ENCODE results near the gene BID.
"Not testable (repeated sequence)": the region's sequence is repeated elsewhere in the genome, so short reads cannot be mapped to it uniquely, and the experiment has no call there.

The BID gene

GRCh38 chr22:17707526-17707925 lies 66.7 kb downstream of the BID start:
- H3K4me3 ChIP-seq (ENCODE audit: low read depth, low read length): no peak overlapping the region
- 0 out of 2 replicates have a peak, but pooled peaks cover 6% of the 10 kb centered on the region for H3K4me1 ChIP-seq (ENCODE audit: control insufficient read depth, insufficient read depth, low read length)
- H3K9me3 ChIP-seq (ENCODE audit: control insufficient read depth, insufficient read depth, low read depth, low read length): no peaks in the 10 kb centered on the region
- peak overlapping the region; percentile 71 for H3K27ac ChIP-seq (ENCODE audit: low read depth, low read length)
- H3K27me3 ChIP-seq (ENCODE audit: control insufficient read depth, insufficient read depth, low read length): no peaks in the 10 kb centered on the region
- peaks cover 23% of the 10 kb centered on the region for H3K36me3 ChIP-seq (ENCODE audit: control insufficient read depth, insufficient read depth, low read length)
- H3K9ac ChIP-seq (ENCODE audit: low read length): no peak overlapping the region

GRCh38 chr22:17706947-17707346 lies 67.3 kb downstream of the BID start:
- H3K4me3 ChIP-seq (ENCODE audit: low read depth, low read length): no peak overlapping the region
- peaks cover 23% of the 10 kb centered on the region for H3K36me3 ChIP-seq (ENCODE audit: control insufficient read depth, insufficient read depth, low read length)
- no peaks in the 10 kb centered on the region for H3K27me3 ChIP-seq (ENCODE audit: control insufficient read depth, insufficient read depth, low read length)
- H3K9me3 ChIP-seq (ENCODE audit: control insufficient read depth, insufficient read depth, low read depth, low read length): no peaks in the 10 kb centered on the region
- 0 out of 2 replicates have a peak, but pooled peaks cover 6% of the 10 kb centered on the region for H3K4me1 ChIP-seq (ENCODE audit: control insufficient read depth, insufficient read depth, low read length)
- peak overlapping the region; percentile 71; the same call in 1 of the 2 replicates for H3K27ac ChIP-seq (ENCODE audit: low read depth, low read length)
- H3K9ac ChIP-seq (ENCODE audit: low read length): no peak overlapping the region

DNA sequence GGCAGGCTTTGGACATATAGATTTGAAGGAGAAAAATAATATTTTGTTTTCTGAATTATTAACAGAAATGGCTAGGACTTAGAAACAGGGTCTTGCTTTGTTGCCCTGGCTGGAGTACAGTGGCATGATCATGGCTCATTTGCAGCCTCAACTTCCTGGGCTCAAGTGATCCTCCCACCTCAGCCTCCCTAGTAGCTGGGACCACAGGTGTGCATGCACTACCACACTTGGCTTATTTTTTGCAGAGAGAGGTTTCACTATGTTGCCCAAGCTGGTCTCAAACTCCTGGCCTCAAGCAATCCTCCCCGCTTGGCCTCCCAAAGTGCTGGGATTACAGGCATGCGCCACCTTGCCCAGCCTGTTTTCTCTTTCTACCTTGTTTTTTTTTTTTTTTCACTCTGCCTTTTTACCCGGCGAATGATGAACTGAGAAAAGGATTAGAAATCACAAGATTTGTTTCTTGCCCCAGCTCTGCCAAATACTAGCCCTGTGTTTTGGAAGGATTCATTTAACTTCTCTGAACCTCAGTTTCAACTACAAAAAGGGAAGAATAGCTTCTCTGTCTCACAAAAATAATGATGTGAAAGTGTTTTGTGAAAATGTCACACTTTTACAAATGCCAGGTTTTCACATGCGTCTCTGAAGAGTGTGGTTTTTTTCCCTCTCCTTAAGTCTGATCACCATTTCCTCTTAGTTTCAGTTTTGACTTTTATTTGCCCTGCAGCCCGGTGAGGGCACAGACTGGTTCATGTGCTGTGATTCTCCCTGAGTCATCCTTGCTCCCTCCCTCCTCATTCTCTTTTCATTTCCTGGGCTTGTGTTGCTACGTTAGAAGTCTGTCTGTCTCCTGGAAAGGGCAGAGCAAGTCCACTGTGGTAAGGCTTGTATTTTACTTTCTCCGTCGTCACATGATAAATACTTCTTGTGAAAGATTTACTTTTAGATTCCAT lies 68.0 kb downstream of the BID start:
- Histone ChIP-seq H3K9ac (ENCODE audit: low read length) (peak overlapping the region; percentile 4), H3K27me3 (ENCODE audit: control insufficient read depth, insufficient read depth, low read length) (no peaks in the 10 kb centered on the region), H3K4me1 (ENCODE audit: control insufficient read depth, insufficient read depth, low read length) (peaks cover 8% of the 10 kb centered on the region; the same call in 1 of the 2 replicates), H3K9me3 (ENCODE audit: control insufficient read depth, insufficient read depth, low read depth, low read length) (no peaks in the 10 kb centered on the region), H3K27ac (ENCODE audit: low read depth, low read length) (peak overlapping the region; percentile 52; the same call in 1 of the 2 replicates), H3K4me3 (ENCODE audit: low read depth, low read length) (no peak overlapping the region), H3K36me3 (ENCODE audit: control insufficient read depth, insufficient read depth, low read length) (peaks cover 23% of the 10 kb centered on the region)

- Histone ChIP-seq H3K4me3 (ENCODE audit: low read depth, low read length) (no peak overlapping the region), H3K9me3 (ENCODE audit: control insufficient read depth, insufficient read depth, low read depth, low read length) (no peaks in the 10 kb centered on the region), H3K4me1 (ENCODE audit: control insufficient read depth, insufficient read depth, low read length) (peaks cover 14% of the 10 kb centered on the region; the same call in 1 of the 2 replicates), H3K27me3 (ENCODE audit: control insufficient read depth, insufficient read depth, low read length) (no peaks in the 10 kb centered on the region), H3K36me3 (ENCODE audit: control insufficient read depth, insufficient read depth, low read length) (peaks cover 23% of the 10 kb centered on the region), H3K27ac (ENCODE audit: low read depth, low read length) (no peak overlapping the region), H3K9ac (ENCODE audit: low read length) (no peak overlapping the region)
Observed at GRCh38 chr22:17705546-17705945, 68.7 kb downstream of the BID start.

GRCh38 chr22:17703811-17704210 lies 70.5 kb downstream of the BID start:
- Histone ChIP-seq H3K36me3 (ENCODE audit: control insufficient read depth, insufficient read depth, low read length) (peaks cover 23% of the 10 kb centered on the region), H3K9ac (ENCODE audit: low read length) (no peak overlapping the region), H3K9me3 (ENCODE audit: control insufficient read depth, insufficient read depth, low read depth, low read length) (no peaks in the 10 kb centered on the region)

GRCh38 chr22:17700778-17701177 lies 73.5 kb downstream of the BID start:
- Histone ChIP-seq H3K27me3 (ENCODE audit: control insufficient read depth, insufficient read depth, low read length) (no peaks in the 10 kb centered on the region), H3K27ac (ENCODE audit: low read depth, low read length) (peak overlapping the region; percentile 14; the same call in 1 of the 2 replicates), H3K4me1 (ENCODE audit: control insufficient read depth, insufficient read depth, low read length) (peaks cover 18% of the 10 kb centered on the region; the same call in 1 of the 2 replicates), H3K36me3 (ENCODE audit: control insufficient read depth, insufficient read depth, low read length) (peaks cover 14% of the 10 kb centered on the region), H3K9me3 (ENCODE audit: control insufficient read depth, insufficient read depth, low read depth, low read length) (no peaks in the 10 kb centered on the region), H3K4me3 (ENCODE audit: low read depth, low read length) (no peak overlapping the region), H3K9ac (ENCODE audit: low read length) (no peak overlapping the region)

More at GRCh38 chr22:17703811-17704210, 70.5 kb downstream of the BID start:
- no peaks in the 10 kb centered on the region for H3K27me3 ChIP-seq (ENCODE audit: control insufficient read depth, insufficient read depth, low read length)
- H3K27ac ChIP-seq (ENCODE audit: low read depth, low read length): no peak overlapping the region
- H3K4me3 ChIP-seq (ENCODE audit: low read depth, low read length): no peak overlapping the region
- H3K4me1 ChIP-seq (ENCODE audit: control insufficient read depth, insufficient read depth, low read length): peaks cover 24% of the 10 kb centered on the region; the same call in 1 of the 2 replicates

- Histone ChIP-seq H3K36me3 (ENCODE audit: control insufficient read depth, insufficient read depth, low read length) (peaks cover 13% of the 10 kb centered on the region), H3K4me1 (ENCODE audit: control insufficient read depth, insufficient read depth, low read length) (peaks cover 18% of the 10 kb centered on the region; the same call in 1 of the 2 replicates), H3K27me3 (ENCODE audit: control insufficient read depth, insufficient read depth, low read length) (no peaks in the 10 kb centered on the region), H3K4me3 (ENCODE audit: low read depth, low read length) (no peak overlapping the region), H3K27ac (ENCODE audit: low read depth, low read length) (no peak overlapping the region), H3K9ac (ENCODE audit: low read length) (no peak overlapping the region), H3K9me3 (ENCODE audit: control insufficient read depth, insufficient read depth, low read depth, low read length) (no peaks in the 10 kb centered on the region)
Observed at GRCh38 chr22:17699696-17700340, 74.5 kb downstream of the BID start.

DNA sequence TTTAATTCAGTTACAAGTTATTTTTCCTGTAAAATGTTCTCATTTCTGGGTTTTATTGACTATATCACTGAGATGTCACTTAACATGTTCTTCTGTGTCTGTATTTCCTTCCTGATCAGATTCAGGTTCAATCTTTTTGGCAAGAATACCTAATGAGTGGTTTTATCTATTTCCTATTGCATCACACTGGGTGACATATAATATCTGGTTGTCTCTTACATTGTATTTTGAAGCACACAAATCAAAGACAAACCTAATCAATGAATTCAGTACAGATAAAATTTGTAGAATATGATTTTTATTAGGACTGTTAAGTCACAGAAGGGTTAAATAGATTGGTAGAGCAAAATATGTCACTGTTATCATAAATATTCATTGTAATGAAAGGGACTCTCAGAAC lies 75.3 kb downstream of the BID start:
- Histone ChIP-seq H3K27me3 (ENCODE audit: control insufficient read depth, insufficient read depth, low read length) (no peaks in the 10 kb centered on the region), H3K27ac (ENCODE audit: low read depth, low read length) (no peak overlapping the region), H3K9me3 (ENCODE audit: control insufficient read depth, insufficient read depth, low read depth, low read length) (no peaks in the 10 kb centered on the region), H3K4me3 (ENCODE audit: low read depth, low read length) (no peak overlapping the region), H3K36me3 (ENCODE audit: control insufficient read depth, insufficient read depth, low read length) (peaks cover 15% of the 10 kb centered on the region), H3K4me1 (ENCODE audit: control insufficient read depth, insufficient read depth, low read length) (peaks cover 18% of the 10 kb centered on the region; the same call in 1 of the 2 replicates), H3K9ac (ENCODE audit: low read length) (no peak overlapping the region)

- H3K4me3 ChIP-seq (ENCODE audit: low read depth, low read length); H3K27ac ChIP-seq (ENCODE audit: low read depth, low read length); H3K9ac ChIP-seq (ENCODE audit: low read length); H3K9me3 ChIP-seq (ENCODE audit: control insufficient read depth, insufficient read depth, low read depth, low read length); H3K27me3 ChIP-seq (ENCODE audit: control insufficient read depth, insufficient read depth, low read length): not testable (repeated sequence)
- Histone ChIP-seq H3K4me1 (ENCODE audit: control insufficient read depth, insufficient read depth, low read length) (peaks cover 18% of the 10 kb centered on the region; the same call in 1 of the 2 replicates), H3K36me3 (ENCODE audit: control insufficient read depth, insufficient read depth, low read length) (peaks cover 10% of the 10 kb centered on the region)
Observed at GRCh38 chr22:17698276-17698675, 76.0 kb downstream of the BID start.

DNA sequence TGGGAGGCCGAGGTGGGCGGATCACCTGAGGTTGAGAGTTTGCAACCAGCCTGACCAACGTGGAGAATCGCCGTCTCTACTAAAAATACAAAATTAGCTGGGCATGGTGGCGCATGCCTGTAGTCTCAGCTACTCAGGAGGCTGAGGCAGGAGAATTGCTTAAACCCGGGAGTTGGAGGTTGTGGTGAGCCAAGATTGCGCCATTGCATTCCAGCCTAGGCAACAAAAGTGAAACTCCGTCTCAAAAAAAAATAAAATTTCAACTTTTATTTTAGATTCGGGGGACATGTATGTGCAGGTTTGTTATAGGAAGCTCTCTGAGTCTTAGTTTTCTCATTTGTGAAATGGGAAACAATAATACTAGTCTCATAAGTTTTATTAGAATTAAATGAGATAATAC lies 77.1 kb downstream of the BID start:
- H3K9ac ChIP-seq (ENCODE audit: low read length); H3K27ac ChIP-seq (ENCODE audit: low read depth, low read length); H3K9me3 ChIP-seq (ENCODE audit: control insufficient read depth, insufficient read depth, low read depth, low read length); H3K4me3 ChIP-seq (ENCODE audit: low read depth, low read length); H3K27me3 ChIP-seq (ENCODE audit: control insufficient read depth, insufficient read depth, low read length): not testable (repeated sequence)
- Histone ChIP-seq H3K36me3 (ENCODE audit: control insufficient read depth, insufficient read depth, low read length) (peaks cover 11% of the 10 kb centered on the region), H3K4me1 (ENCODE audit: control insufficient read depth, insufficient read depth, low read length) (peaks cover 18% of the 10 kb centered on the region; the same call in 1 of the 2 replicates)

DNA sequence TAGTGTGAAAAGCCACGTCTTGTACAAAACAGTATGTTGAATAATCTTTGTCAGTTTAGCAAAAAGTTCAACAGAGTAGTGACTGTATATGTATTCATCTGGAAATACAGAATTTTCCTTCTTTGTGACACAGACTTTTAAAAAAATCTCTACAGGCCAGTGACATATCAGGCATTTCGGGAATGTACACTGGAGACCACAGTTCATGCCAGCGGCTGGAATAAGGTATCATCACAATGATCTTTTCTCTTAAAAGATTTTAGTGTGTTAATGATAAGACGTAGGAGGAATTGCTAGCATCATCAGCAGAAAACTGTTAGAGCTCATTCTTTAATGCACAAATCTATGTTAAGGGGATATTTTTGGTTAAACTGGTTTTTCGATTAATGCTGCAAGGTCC lies 78.3 kb downstream of the BID start:
- peaks cover 11% of the 10 kb centered on the region for H3K36me3 ChIP-seq (ENCODE audit: control insufficient read depth, insufficient read depth, low read length)
- no peaks in the 10 kb centered on the region for H3K9me3 ChIP-seq (ENCODE audit: control insufficient read depth, insufficient read depth, low read depth, low read length)
- H3K4me1 ChIP-seq (ENCODE audit: control insufficient read depth, insufficient read depth, low read length): peaks cover 14% of the 10 kb centered on the region; the same call in 1 of the 2 replicates
- H3K27me3 ChIP-seq (ENCODE audit: control insufficient read depth, insufficient read depth, low read length): no peaks in the 10 kb centered on the region
- H3K4me3 ChIP-seq (ENCODE audit: low read depth, low read length): no peak overlapping the region
- no peak overlapping the region for H3K9ac ChIP-seq (ENCODE audit: low read length)
- no peak overlapping the region for H3K27ac ChIP-seq (ENCODE audit: low read depth, low read length)

Measured in HUES6 (cell line).